HG03342 (cell line): ENCODE results near the gene CAPN3.

ENCODE experiments used
- ATAC-seq: cut with Tn5 transposase; IDR thresholded peaks from one replicate; pipeline ENCODE4 v1.9.1; 2021; ENCODE audit warnings: mild to moderate bottlenecking, moderate library complexity; ENCODE audit not compliant: unreplicated experiment

The CAPN3 gene

GRCh38 chr15:42355291-42355690 lies 4.0 kb upstream of the CAPN3 start:
- no peak for ATAC-seq

GRCh38 chr15:42356851-42357250 lies 2.5 kb upstream of the CAPN3 start:
- no peak for ATAC-seq

- ATAC-seq = no peak
Observed at GRCh38 chr15:42358141-42358540, 1.2 kb upstream of the CAPN3 start.

- ATAC-seq = no peak
Observed at GRCh38 chr15:42359985-42360384, 684 bp downstream of the CAPN3 start.

- ATAC-seq = no peak
Observed at GRCh38 chr15:42360535-42361112, 1.3 kb downstream of the CAPN3 start.

- no peak for ATAC-seq
Observed at GRCh38 chr15:42363487-42363886, 4.2 kb downstream of the CAPN3 start.

GRCh38 chr15:42363942-42364341 lies 4.6 kb downstream of the CAPN3 start:
- ATAC-seq = no peak

GRCh38 chr15:42364529-42364928 lies 5.2 kb downstream of the CAPN3 start:
- no peak for ATAC-seq

GRCh38 chr15:42365921-42366550 lies 6.7 kb downstream of the CAPN3 start:
- no peak for ATAC-seq

GRCh38 chr15:42367041-42367440 lies 7.7 kb downstream of the CAPN3 start:
- ATAC-seq = no peak

- ATAC-seq = no peak
Observed at GRCh38 chr15:42368096-42368495, 8.8 kb downstream of the CAPN3 start.

- no peak for ATAC-seq
Observed at GRCh38 chr15:42371096-42371495, 11.8 kb downstream of the CAPN3 start.

GRCh38 chr15:42373274-42373673 lies 14.0 kb downstream of the CAPN3 start:
- no peak for ATAC-seq

- no peak for ATAC-seq
Observed at GRCh38 chr15:42373936-42374335, 14.6 kb downstream of the CAPN3 start.

- ATAC-seq = no peak
Observed at GRCh38 chr15:42374810-42375209, 15.5 kb downstream of the CAPN3 start.

- ATAC-seq = no peak
Observed at GRCh38 chr15:42375252-42375651, 16.0 kb downstream of the CAPN3 start.

GRCh38 chr15:42375941-42376340 lies 16.6 kb downstream of the CAPN3 start:
- no peak for ATAC-seq

GRCh38 chr15:42378011-42378410 lies 18.7 kb downstream of the CAPN3 start:
- no peak for ATAC-seq

GRCh38 chr15:42384597-42384996 lies 25.3 kb downstream of the CAPN3 start:
- ATAC-seq = no peak

- no peak for ATAC-seq
Observed at GRCh38 chr15:42385206-42385979, 26.1 kb downstream of the CAPN3 start.

- no peak for ATAC-seq
Observed at GRCh38 chr15:42385980-42386700, 26.8 kb downstream of the CAPN3 start.

GRCh38 chr15:42387603-42388002 lies 28.3 kb downstream of the CAPN3 start:
- ATAC-seq = no peak
